Measurements from ENCODE around the gene KRTAP19-6. TPM values are rescaled to one million over a fixed set of nuclear protein-coding genes. Genes with fewer than 3 reads are reported as not detected.

Gene KRTAP19-6
- total and polyA plus RNA-seq, 9 of the 15 experiments (the other 6 are each of a cell fraction or from before 2014, with no cell fraction given), result not detected

- no peak within 1 kb of the TSS for H3K27ac ChIP-seq (ENCODE audit: extremely low read depth, low read depth, low read length)
- no peak for DNase-seq (ENCODE audit: extremely low read depth in 1 of 4, low spot score in 3 of 4)
- CTCF ChIA-PET (ENCODE audit: low intra/inter-chr PET ratio), result no interaction called here
- ATAC-seq, result no peak
- no peaks in the 10 kb centered on the region for H3K36me3 ChIP-seq (ENCODE audit: control insufficient read depth, insufficient read depth, low read length)
- H3K9ac ChIP-seq (ENCODE audit: insufficient read depth in 1 of 2, low read depth in 2 of 2, low read length in 2 of 2), result no peak within 1 kb of the TSS
- no peak within 1 kb of the TSS for H2AFZ ChIP-seq (ENCODE audit: low read depth, low read length)
- no peak within 1 kb of the TSS for H3K4me2 ChIP-seq (ENCODE audit: insufficient read depth, low read length)
- intact Hi-C loops (cut with micrococcal nuclease) (no loop called here), in situ Hi-C loops (cut with MboI) (no loop called here)
- WGBS (ENCODE audit: insufficient coverage, low coverage, missing lambda C conversion rate), result 0% methylated on average over 2 of the region's 2 CpGs
- TF ChIP-seq ZNF316 (IDR thresholded peaks at IDR 0.05), result no peak
- no peak for TF ChIP-seq BMI1 (IDR thresholded peaks at IDR 0.05; ENCODE audit: low read length)
- TF ChIP-seq ZNF436 (CRISPR knock-in tag; IDR thresholded peaks at IDR 0.05), result no peak
- no peak for TF ChIP-seq IRF2 (CRISPR knock-in tag; IDR thresholded peaks at IDR 0.05)
- no peak for TF ChIP-seq ZNF175 (CRISPR knock-in tag; IDR thresholded peaks at IDR 0.05; ENCODE audit: low read depth)
- TF ChIP-seq ZNF384 (IDR thresholded peaks at IDR 0.05; ENCODE audit: low read depth, low read length), result no peak
- no peak for TF ChIP-seq SOX6 (IDR thresholded peaks at IDR 0.05)
- no peak for TF ChIP-seq SMARCA4 (IDR thresholded peaks at IDR 0.05)
- POLR2A ChIA-PET, result no interaction called here
- H4K20me1 ChIP-seq (replicated peaks; ENCODE audit: control insufficient read depth, insufficient read depth, low read length), result no peaks in the 10 kb centered on the region
- H3K79me2 ChIP-seq (ENCODE audit: control insufficient read depth, insufficient read depth, low read length), result no peaks in the 10 kb centered on the region
- BruUV-seq (replicated peaks), result no TSS peak
- no peaks in the 10 kb centered on the region for H3K27me3 ChIP-seq (ENCODE audit: control insufficient read depth in 2 of 2, insufficient read depth in 2 of 2, low read length in 2 of 2)
- FAIRE-seq, result no peak
- no peak within 1 kb of the TSS for H3K4me3 ChIP-seq
- H3K9me3 ChIP-seq (replicated peaks; ENCODE audit: control insufficient read depth, insufficient read depth, low read depth, low read length), result no peaks in the 10 kb centered on the region; the same call in 1 of the 2 replicates
- H3K9me1 ChIP-seq (ENCODE audit: control insufficient read depth, insufficient read depth, low read length), result no peaks in the 10 kb centered on the region
- no peaks in the 10 kb centered on the region for H3K4me1 ChIP-seq (replicated peaks in 1 of 2; ENCODE audit: control insufficient read depth in 2 of 2, insufficient read depth in 2 of 2, low read length in 2 of 2)
Measured at GRCh38 chr21:30561264-30561895, 19.7 kb upstream of the KRTAP19-6 start, which contains the start of gene KRTAP19-7. TSS of gene KRTAP19-7 (minus strand) at chr21:30561314. CDS start at chr21:30561289, 25 bp downstream.

GRCh38 chr21:30555095-30555494 is 13.4 kb upstream of the KRTAP19-6 start:
- TF ChIP-seq ZZZ3 (IDR thresholded peaks at IDR 0.05) (no peak), ZNF695 (CRISPR knock-in tag; IDR thresholded peaks at IDR 0.05) (no peak), ZC3H4 (CRISPR knock-in tag; IDR thresholded peaks at IDR 0.05; ENCODE audit: borderline replicate concordance) (no peak), CEBPG (CRISPR knock-in tag; IDR thresholded peaks at IDR 0.05) (no peak), CEBPG (tag; conservative IDR thresholded peaks at IDR 0.05 in 1 of 2, IDR thresholded peaks at IDR 0.05 in 1 of 2) (peak in 1 of 2 experiments; percentile 89; a peak in 2 of 4 replicates), CEBPB (tag; IDR thresholded peaks at IDR 0.05) (peak; percentile 51)
- TF ChIP-seq, protein P1, sequence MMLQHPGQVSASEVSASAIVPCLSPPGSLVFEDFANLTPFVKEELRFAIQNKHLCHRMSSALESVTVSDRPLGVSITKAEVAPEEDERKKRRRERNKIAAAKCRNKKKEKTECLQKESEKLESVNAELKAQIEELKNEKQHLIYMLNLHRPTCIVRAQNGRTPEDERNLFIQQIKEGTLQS (IDR thresholded peaks at IDR 0.05), result peak; percentile 36; the same call in 1 of the 2 replicates
- TF ChIP-seq, protein P1 (CRISPR knock-in tag; conservative IDR thresholded peaks at IDR 0.05), result no peak
- Histone ChIP-seq H3K4me2 (ENCODE audit: insufficient read depth, low read length) (no peak overlapping the region), H3K27ac (ENCODE audit: extremely low read depth, low read depth, low read length) (no peak overlapping the region), H3K9me1 (ENCODE audit: control insufficient read depth, insufficient read depth, low read length) (no peaks in the 10 kb centered on the region), H3K27me3 (ENCODE audit: control insufficient read depth in 2 of 2, insufficient read depth in 2 of 2, low read length in 2 of 2) (no peaks in the 10 kb centered on the region), H3K9me3 (replicated peaks; ENCODE audit: control insufficient read depth, insufficient read depth, low read depth, low read length) (no peaks in the 10 kb centered on the region; the same call in 1 of the 2 replicates), H3K79me2 (ENCODE audit: control insufficient read depth, insufficient read depth, low read length) (no peaks in the 10 kb centered on the region), H3K36me3 (ENCODE audit: control insufficient read depth, insufficient read depth, low read length) (no peaks in the 10 kb centered on the region), H2AFZ (ENCODE audit: low read depth, low read length) (no peak overlapping the region), H3K9ac (ENCODE audit: insufficient read depth in 1 of 2, low read depth in 2 of 2, low read length in 2 of 2) (no peak overlapping the region), H3K4me1 (replicated peaks in 1 of 2; ENCODE audit: control insufficient read depth in 2 of 2, insufficient read depth in 2 of 2, low read length in 2 of 2) (no peaks in the 10 kb centered on the region), H3K4me3 (no peak overlapping the region), H4K20me1 (replicated peaks; ENCODE audit: control insufficient read depth, insufficient read depth, low read length) (no peaks in the 10 kb centered on the region)
- ATAC-seq, result no peak
- no peak for FAIRE-seq
- POLR2A ChIA-PET, result no interaction called here
- CTCF ChIA-PET (ENCODE audit: low intra/inter-chr PET ratio), result no interaction called here
- no peak for DNase-seq (ENCODE audit: extremely low read depth in 1 of 4, low spot score in 3 of 4)
- intact Hi-C loops (cut with micrococcal nuclease), result no loop called here
- BruUV-seq (replicated peaks), result no TSS peak
- in situ Hi-C loops (cut with MboI), result no loop called here
- 0% methylated on average over 2 of the region's 2 CpGs for WGBS (ENCODE audit: insufficient coverage, low coverage, missing lambda C conversion rate)

Data from K562 (cell line).